ENCODE measurements around the gene SELP.

Gene SELP

GRCh38 chr1:169631249-169631648 lies 1.3 kb upstream of the SELP start:
- H3K9me2 ChIP-seq (replicated peaks; ENCODE audit: insufficient read depth, low read length), result no peaks in the 10 kb centered on the region
- no peak overlapping the region for H3K4me3 ChIP-seq (ENCODE audit: insufficient read depth, low read length, poor library complexity, severe bottlenecking)
- no peaks in the 10 kb centered on the region for H4K20me1 ChIP-seq (ENCODE audit: low read depth, low read length)
- H2AFZ ChIP-seq (ENCODE audit: low read depth, low read length, severe bottlenecking), result no peak overlapping the region
- no peaks in the 10 kb centered on the region for H3F3A ChIP-seq (ENCODE audit: insufficient read depth)
- no peaks in the 10 kb centered on the region for H3K79me2 ChIP-seq (ENCODE audit: insufficient read depth, low read length)
- no peak overlapping the region for H3K9ac ChIP-seq (ENCODE audit: low read length)
- no peak overlapping the region for H3K27ac ChIP-seq (ENCODE audit: low read depth, low read length)
- no peaks in the 10 kb centered on the region for H3K27me3 ChIP-seq (ENCODE audit: low read length)
- TF ChIP-seq CTCF (IDR thresholded peaks at IDR 0.05; ENCODE audit: insufficient read depth, low read length, poor library complexity, severe bottlenecking), result no peak
- TF ChIP-seq EZH2phosphoT487 (conservative IDR thresholded peaks at IDR 0.05; ENCODE audit: low read length), result no peak
- peaks cover 14% of the 10 kb centered on the region; the same call in 1 of the 2 replicates for H3K9me3 ChIP-seq (ENCODE audit: insufficient read depth, low read length)
- H3K36me3 ChIP-seq (ENCODE audit: low read length), result peaks cover 2% of the 10 kb centered on the region; the same call in 1 of the 2 replicates
- H3K4me2 ChIP-seq (ENCODE audit: low read depth, low read length, poor library complexity, severe bottlenecking), result no peak overlapping the region

- no peak overlapping the region for H2AFZ ChIP-seq (ENCODE audit: low read depth, low read length, severe bottlenecking)
- no peak overlapping the region for H3K4me3 ChIP-seq (ENCODE audit: insufficient read depth, low read length, poor library complexity, severe bottlenecking)
- H3K27ac ChIP-seq (ENCODE audit: low read depth, low read length), result no peak overlapping the region
- H3K27me3 ChIP-seq (ENCODE audit: low read length), result no peaks in the 10 kb centered on the region
- H3K9me3 ChIP-seq (ENCODE audit: insufficient read depth, low read length), result no peaks in the 10 kb centered on the region
- H3K9ac ChIP-seq (ENCODE audit: low read length), result no peak overlapping the region
- TF ChIP-seq CTCF (IDR thresholded peaks at IDR 0.05; ENCODE audit: insufficient read depth, low read length, poor library complexity, severe bottlenecking), result no peak
- no peak for TF ChIP-seq EZH2phosphoT487 (conservative IDR thresholded peaks at IDR 0.05; ENCODE audit: low read length)
- H3K4me2 ChIP-seq (ENCODE audit: low read depth, low read length, poor library complexity, severe bottlenecking), result no peak overlapping the region
- H3K79me2 ChIP-seq (ENCODE audit: insufficient read depth, low read length), result no peaks in the 10 kb centered on the region
- H3F3A ChIP-seq (ENCODE audit: insufficient read depth), result no peaks in the 10 kb centered on the region
- H4K20me1 ChIP-seq (ENCODE audit: low read depth, low read length), result no peaks in the 10 kb centered on the region
- no peaks in the 10 kb centered on the region for H3K36me3 ChIP-seq (ENCODE audit: low read length)
- no peaks in the 10 kb centered on the region for H3K9me2 ChIP-seq (replicated peaks; ENCODE audit: insufficient read depth, low read length)
Measured at GRCh38 chr1:169624912-169625311, 5.0 kb downstream of the SELP start.

GRCh38 chr1:169624122-169624521 lies 5.8 kb downstream of the SELP start:
- no peaks in the 10 kb centered on the region for H4K20me1 ChIP-seq (ENCODE audit: low read depth, low read length)
- H3K36me3 ChIP-seq (ENCODE audit: low read length), result no peaks in the 10 kb centered on the region
- H3K27ac ChIP-seq (ENCODE audit: low read depth, low read length), result no peak overlapping the region
- no peak overlapping the region for H3K9ac ChIP-seq (ENCODE audit: low read length)
- no peaks in the 10 kb centered on the region for H3K79me2 ChIP-seq (ENCODE audit: insufficient read depth, low read length)
- H3K27me3 ChIP-seq (ENCODE audit: low read length), result no peaks in the 10 kb centered on the region
- H2AFZ ChIP-seq (ENCODE audit: low read depth, low read length, severe bottlenecking), result no peak overlapping the region
- H3K9me2 ChIP-seq (replicated peaks; ENCODE audit: insufficient read depth, low read length), result no peaks in the 10 kb centered on the region
- no peak for TF ChIP-seq CTCF (IDR thresholded peaks at IDR 0.05; ENCODE audit: insufficient read depth, low read length, poor library complexity, severe bottlenecking)
- no peak for TF ChIP-seq EZH2phosphoT487 (conservative IDR thresholded peaks at IDR 0.05; ENCODE audit: low read length)
- no peak overlapping the region for H3K4me3 ChIP-seq (ENCODE audit: insufficient read depth, low read length, poor library complexity, severe bottlenecking)
- H3K4me2 ChIP-seq (ENCODE audit: low read depth, low read length, poor library complexity, severe bottlenecking), result no peak overlapping the region
- no peaks in the 10 kb centered on the region for H3K9me3 ChIP-seq (ENCODE audit: insufficient read depth, low read length)
- H3F3A ChIP-seq (ENCODE audit: insufficient read depth), result no peaks in the 10 kb centered on the region

All from SU-DHL-6 (cell line).